Stimulated activated CD4-positive, alpha-beta T cell treated with anti-CD3 and anti-CD28 coated beads, Interleukin-2, amount 100 ng/mL, for 48 hours (primary cell): ENCODE data around the gene MED13L.
"Not testable (repeated sequence)": the region's sequence is repeated elsewhere in the genome, so short reads cannot be mapped to it uniquely, and the experiment has no call there.

Experiments used
- DNase-seq, 2 donors: peaks; one replicate each; pipeline ENCODE4 v3.0.0-alpha.2; 2020

MED13L gene

DNA sequence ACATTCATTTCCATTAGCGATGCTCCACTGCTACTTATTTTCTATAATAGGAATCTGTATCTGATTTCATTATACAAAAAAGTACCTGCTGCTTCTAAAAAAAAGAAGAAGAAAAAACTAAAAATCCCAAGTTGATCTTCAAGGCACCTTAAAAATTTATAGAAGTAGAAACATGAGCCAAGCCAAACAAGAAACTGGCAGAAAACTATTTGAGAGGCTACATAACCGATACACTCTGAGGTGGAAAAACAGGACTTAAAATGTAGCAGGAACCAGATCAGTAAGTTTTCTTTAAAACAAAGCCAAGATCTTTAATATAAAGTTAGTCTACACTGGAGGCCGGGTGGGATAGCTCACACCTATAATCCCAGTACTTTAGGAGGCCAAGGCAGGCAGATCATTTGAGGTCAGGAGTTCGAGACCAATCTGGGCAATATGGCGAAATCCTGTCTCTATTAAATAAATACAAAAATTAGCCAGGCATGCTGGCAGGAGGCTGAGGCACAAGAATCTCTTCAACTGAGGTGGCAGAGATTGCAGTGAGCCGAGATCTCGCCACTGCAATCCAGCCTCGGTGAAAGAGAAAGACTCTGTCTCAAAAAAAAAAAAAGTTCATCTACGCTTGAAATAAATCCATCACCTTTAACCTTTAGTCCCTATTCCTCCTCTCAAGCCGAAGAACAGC lies 278.6 kb downstream of the MED13L start:
- DNase-seq: no peak

DNA sequence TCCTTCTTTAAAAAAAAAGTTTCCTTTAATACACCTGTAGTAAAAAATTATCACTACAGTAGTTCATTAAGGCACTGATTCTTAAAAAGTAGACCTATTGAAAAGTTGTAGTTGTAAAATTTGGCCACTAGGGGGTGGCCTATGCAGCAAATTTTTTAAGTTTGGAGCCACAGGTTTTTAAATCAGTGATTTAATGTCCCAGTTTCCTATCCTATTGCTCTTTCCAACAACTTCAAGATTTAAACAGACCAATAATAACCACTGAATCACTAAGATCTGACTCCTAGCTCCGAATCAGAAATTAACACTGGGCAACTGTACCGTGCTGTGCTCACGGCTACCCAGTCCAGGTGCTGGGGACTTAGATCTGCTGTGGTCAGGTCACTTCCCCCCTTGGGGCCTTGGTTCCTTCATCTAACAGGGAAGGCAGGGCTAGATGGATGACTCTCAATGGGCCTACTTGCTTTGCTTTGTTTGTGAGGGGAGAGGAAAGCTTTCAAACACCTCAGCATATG lies 279.3 kb downstream of the MED13L start:
- DNase-seq: no peak

GRCh38 chr12:115993737-115994136 lies 283.8 kb downstream of the MED13L start:
- DNase-seq: no peak

- DNase-seq: no peak
Measured at GRCh38 chr12:115990241-115990640, 287.3 kb downstream of the MED13L start.

DNA sequence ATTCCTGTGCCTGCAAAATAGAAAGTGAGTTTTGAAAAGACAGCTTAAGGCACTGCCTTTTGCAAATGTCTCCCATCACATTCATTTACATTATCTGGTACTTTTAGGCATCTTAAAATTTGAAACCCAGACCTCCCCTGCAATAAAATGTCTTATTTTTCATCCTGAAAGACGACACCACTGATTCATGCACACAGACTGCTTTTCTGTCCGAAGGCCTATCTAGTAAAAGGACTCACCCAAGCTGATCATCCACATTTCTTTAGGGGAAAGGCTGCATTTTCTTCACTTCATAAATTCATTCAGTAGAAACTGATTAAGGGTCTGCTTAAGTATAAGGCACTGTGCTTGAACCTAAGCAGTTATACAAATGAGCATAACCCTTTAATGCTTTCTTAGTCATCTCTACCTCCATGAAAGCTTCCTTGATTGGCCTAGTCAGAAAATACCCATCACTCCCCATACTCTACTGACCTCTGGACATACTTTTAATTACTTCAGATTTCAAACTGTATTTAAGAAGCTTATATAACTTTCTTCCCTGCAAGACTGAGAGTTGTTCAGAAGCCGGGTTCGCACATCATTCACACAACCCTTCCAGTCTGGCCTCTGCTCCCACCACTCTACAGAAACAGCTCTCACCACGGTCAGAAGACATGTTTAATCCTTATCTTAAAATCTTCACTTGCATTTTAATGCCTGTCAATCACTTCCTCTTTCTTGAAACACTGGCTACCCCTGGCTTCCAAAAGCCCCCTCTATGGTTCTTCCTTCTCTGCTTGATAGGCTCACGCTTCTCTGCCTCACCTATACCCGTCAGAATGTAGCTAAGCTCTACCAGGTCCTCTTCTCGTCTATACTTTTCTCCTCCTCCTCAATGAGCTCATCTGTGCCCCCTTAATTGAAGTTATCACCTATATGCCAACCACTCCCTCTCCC lies 288.6 kb downstream of the MED13L start:
- DNase-seq: no peak

- DNase-seq: no peak
Measured at GRCh38 chr12:115988212-115988611, 289.3 kb downstream of the MED13L start.

- DNase-seq: no peak
Measured at GRCh38 chr12:115984616-115985015, 292.9 kb downstream of the MED13L start.

DNA sequence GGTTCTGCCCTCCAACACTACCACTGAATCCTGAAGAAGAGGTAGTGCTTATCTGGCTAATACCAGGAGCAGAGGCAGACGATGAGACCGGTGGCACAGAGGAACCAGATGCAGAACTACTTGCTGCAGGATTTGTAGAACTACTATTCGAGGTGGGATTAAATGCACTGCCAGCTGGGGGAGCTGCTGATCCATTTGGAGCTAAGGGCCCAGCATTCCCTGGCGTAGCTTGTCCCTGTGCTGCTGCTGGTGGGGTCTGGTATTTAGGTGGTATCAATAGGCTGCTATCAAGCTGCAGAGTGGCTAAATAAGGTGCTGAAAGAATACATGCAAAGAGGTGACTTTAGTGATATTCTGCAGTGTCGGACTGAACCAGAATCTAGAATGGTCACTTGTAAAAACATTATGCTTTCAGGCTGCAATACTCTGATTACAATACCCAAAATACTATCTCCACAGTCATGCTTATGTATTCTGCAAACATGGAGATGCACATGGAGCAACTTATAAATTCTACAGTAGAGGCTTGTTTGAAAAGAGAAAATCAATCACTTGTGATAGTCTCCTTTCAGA lies 294.2 kb downstream of the MED13L start:
- DNase-seq: no peak

- DNase-seq: no peak
Measured at GRCh38 chr12:115980339-115980738, 297.2 kb downstream of the MED13L start.

- no peak for DNase-seq
Measured at GRCh38 chr12:115979851-115980250, 297.6 kb downstream of the MED13L start.

DNA sequence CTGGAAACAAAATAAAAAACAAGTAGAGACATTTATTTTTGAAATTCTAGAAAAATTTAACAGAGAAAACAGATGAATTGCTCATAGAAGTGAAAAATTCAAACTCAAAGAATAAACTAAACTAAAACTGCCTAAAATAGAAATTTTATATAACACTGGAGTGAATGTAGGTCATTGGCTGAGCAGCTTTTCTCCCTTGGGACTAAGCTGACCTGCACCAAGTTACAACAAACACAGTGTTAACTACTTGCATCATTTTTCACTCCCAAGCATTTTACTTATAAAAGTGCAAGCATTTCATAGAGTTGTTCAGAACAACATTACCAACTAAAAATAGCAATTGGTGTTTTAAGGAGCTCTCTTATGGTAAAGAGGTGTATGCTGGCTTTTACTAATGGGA lies 298.1 kb downstream of the MED13L start:
- no peak for DNase-seq

GRCh38 chr12:115976829-115977228 lies 300.7 kb downstream of the MED13L start:
- DNase-seq: not testable (repeated sequence)

GRCh38 chr12:115975411-115975810 lies 302.1 kb downstream of the MED13L start:
- DNase-seq: no peak

GRCh38 chr12:115973968-115974724 lies 303.3 kb downstream of the MED13L start:
- no peak for DNase-seq

DNA sequence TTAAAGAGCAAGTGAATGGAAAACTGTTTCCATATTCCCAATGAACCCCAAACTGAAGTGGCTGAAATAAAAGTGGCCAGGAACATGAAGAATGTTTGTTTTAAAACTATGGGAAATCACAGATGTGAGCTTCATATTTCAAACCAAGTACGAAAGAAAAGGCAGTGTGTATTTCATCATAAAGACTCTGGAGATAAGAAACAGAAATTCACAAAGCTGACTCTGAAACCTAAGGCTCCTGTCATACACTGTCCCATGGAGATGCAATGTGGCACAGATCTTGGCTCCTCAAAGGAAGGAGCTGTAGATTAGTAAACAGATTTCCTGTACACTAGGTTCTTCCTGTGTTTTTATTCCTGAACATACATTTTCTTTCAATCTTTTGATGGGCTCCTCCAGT lies 304.4 kb downstream of the MED13L start:
- DNase-seq: no peak

DNA sequence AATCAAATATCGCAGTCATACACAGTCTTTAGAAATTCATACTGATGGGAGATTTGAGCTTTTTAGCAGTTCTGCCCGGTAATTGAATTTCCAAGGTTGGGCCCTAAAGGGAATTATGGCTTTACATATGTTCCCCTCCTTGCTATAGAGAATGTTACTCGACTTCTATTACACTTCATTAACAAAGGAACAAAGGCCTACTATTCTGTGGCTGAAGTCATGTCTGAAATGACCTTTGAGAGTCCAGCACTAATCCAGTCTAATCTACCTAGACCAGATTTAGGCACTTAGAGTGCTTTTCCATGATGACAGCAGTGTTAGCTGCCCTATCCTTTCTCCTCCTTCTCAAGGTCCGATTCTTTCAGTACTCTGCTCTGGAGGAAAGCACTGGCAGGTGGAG lies 305.3 kb downstream of the MED13L start:
- no peak for DNase-seq

DNA sequence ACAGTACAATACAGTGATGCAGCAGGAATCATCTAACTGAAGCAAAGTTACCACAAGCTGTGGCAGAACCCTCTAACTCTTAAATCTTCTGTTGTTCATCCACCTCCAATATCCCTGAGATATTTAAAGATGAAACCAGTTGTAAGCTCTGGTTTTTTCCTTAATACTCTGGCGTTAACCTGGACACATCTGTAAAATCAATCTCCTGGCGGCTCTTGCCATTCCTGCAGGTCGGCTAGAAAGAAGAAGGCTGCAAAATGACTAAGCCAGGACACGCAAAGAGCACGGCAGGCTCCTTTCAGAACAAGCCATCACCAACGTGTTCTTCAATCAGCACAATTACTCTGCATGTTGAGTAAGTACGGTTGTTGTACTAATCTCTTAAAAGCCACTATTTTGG lies 309.3 kb downstream of the MED13L start:
- no peak for DNase-seq

DNA sequence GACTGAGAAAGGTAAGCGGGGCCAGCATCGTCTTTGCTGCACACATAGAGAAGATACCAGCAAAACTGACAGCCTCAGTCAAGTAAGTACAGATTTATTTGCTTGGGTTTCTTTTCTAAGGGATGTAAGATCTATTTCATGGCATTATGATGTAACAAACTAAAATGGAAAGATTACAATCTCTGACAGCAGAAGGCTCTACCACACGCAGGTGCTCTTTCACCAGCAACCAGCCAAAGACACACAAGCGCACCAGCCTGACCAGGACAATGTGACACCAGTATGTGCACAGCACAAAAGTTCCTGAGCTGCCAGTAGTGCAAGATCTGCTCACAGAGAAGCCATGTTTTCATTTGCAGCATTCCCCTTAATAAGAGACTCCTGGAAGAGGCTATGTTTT lies 311.1 kb downstream of the MED13L start:
- DNase-seq: no peak

GRCh38 chr12:115964626-115965025 lies 312.9 kb downstream of the MED13L start:
- DNase-seq: no peak

GRCh38 chr12:115964214-115964613 lies 313.3 kb downstream of the MED13L start:
- no peak for DNase-seq

- no peak for DNase-seq
Measured at GRCh38 chr12:115962216-115962615, 315.3 kb downstream of the MED13L start.

- DNase-seq: no peak
Measured at GRCh38 chr12:115960868-115961802, 316.4 kb downstream of the MED13L start.
